Esophagus (tissue), 2 donors: ENCODE results near the gene ADAMTSL1. TPM values are rescaled to one million over a fixed set of nuclear protein-coding genes. Genes with fewer than 3 reads are reported as not detected.

ENCODE experiments used
- H3K27ac ChIP-seq, 2 donors: one replicate each; pipeline ENCODE4 v1.5.1; 2013; ENCODE audit warnings: low read depth in 2 of 2, mild to moderate bottlenecking in 2 of 2, inconsistent platforms in 1 of 2, low read length in 1 of 2, moderate library complexity in 1 of 2
- H3K27me3 ChIP-seq, 2 donors: one replicate each; pipeline ENCODE4 v1.6.1; 2013; ENCODE audit warnings: low read length in 2 of 2, control low read depth in 1 of 2, mild to moderate bottlenecking in 1 of 2; ENCODE audit not compliant: insufficient read depth in 2 of 2, control insufficient read depth in 1 of 2
- H3K36me3 ChIP-seq, 2 donors: one replicate each; pipeline ENCODE4 v1.6.1; 2013; ENCODE audit warnings: low read length in 1 of 2; ENCODE audit not compliant: control insufficient read depth in 2 of 2, insufficient read depth in 2 of 2
- H3K4me1 ChIP-seq, 2 donors: one replicate each; pipeline ENCODE4 v1.6.1; 2013; ENCODE audit warnings: low read length in 1 of 2; ENCODE audit not compliant: control insufficient read depth in 2 of 2, insufficient read depth in 2 of 2
- H3K4me3 ChIP-seq, 2 donors: one replicate each; pipeline ENCODE4 v1.5.1; 2013; ENCODE audit warnings: low read length in 2 of 2, mild to moderate bottlenecking in 2 of 2, low read depth in 1 of 2, moderate library complexity in 1 of 2
- H3K9me3 ChIP-seq, 2 donors: one replicate each; pipeline ENCODE4 v1.6.1; 2013; ENCODE audit warnings: mild to moderate bottlenecking in 2 of 2, low read depth in 1 of 2, low read length in 1 of 2, moderate library complexity in 1 of 2; ENCODE audit not compliant: control insufficient read depth in 2 of 2, insufficient read depth in 1 of 2
- WGBS, 2 donors: extraction: QIAGEN DNeasy Blood & Tissue Kit; methylation state at CpG; one replicate each; pipeline ENCODE4 v1.1.7; 2013; 5-methylcytosine and 5-hydroxymethylcytosine counted together
- polyA plus RNA-seq, 2 donors: library from polyadenylated mRNA; stranded (reverse); fragments of 200-250 nt; gene quantifications; one replicate each; pipeline ENCODE4 v1.2.3, GENCODE V29; 2013
- donor health status: healthy with polysubstance abuse.
- donor health status: Bipolar disorder and iron deficiency.

The ADAMTSL1 gene
- polyA plus RNA-seq, 2 donors: 1.2 to 1.8 TPM

GRCh38 chr9:18939943-18940342 lies 466.0 kb downstream of the ADAMTSL1 start:
- no peaks in the 10 kb centered on the region for H3K9me3 ChIP-seq
- no peak overlapping the region for H3K4me3 ChIP-seq
- H3K27ac ChIP-seq: no peak overlapping the region
- WGBS, 2 donors: 87 to 93% methylated on average over 5 of the region's 5 CpGs
- H3K27me3 ChIP-seq: no peaks in the 10 kb centered on the region
- no peaks in the 10 kb centered on the region for H3K36me3 ChIP-seq
- H3K4me1 ChIP-seq: peaks cover 0 to 2% of the 10 kb centered on the region in 2 donors

GRCh38 chr9:18941060-18941740 lies 467.2 kb downstream of the ADAMTSL1 start:
- no peak overlapping the region for H3K4me3 ChIP-seq

GRCh38 chr9:18942801-18943200 lies 468.8 kb downstream of the ADAMTSL1 start:
- WGBS, 2 donors: 70 to 73% methylated on average over 7 of the region's 7 CpGs

More at GRCh38 chr9:18941060-18941740, 467.2 kb downstream of the ADAMTSL1 start:
- Histone ChIP-seq H3K9me3 (no peaks in the 10 kb centered on the region), H3K36me3 (no peaks in the 10 kb centered on the region), H3K27ac (no peak overlapping the region), H3K27me3 (no peaks in the 10 kb centered on the region), H3K4me1 (peaks cover 0 to 2% of the 10 kb centered on the region in 2 donors)
- WGBS, 2 donors: 91 to 93% methylated on average over 8 of the region's 8 CpGs

GRCh38 chr9:18947892-18948339 lies 474.0 kb downstream of the ADAMTSL1 start:
- H3K36me3 ChIP-seq: no peaks in the 10 kb centered on the region
- WGBS, 2 donors: 58 to 71% methylated on average over 4 of the region's 4 CpGs

More at GRCh38 chr9:18942801-18943200, 468.8 kb downstream of the ADAMTSL1 start:
- Histone ChIP-seq H3K4me3 (no peak overlapping the region), H3K9me3 (no peaks in the 10 kb centered on the region), H3K27me3 (no peaks in the 10 kb centered on the region), H3K4me1 (peaks cover 0 to 2% of the 10 kb centered on the region in 2 donors), H3K27ac (no peak overlapping the region), H3K36me3 (no peaks in the 10 kb centered on the region)

GRCh38 chr9:18951936-18952335 lies 478.0 kb downstream of the ADAMTSL1 start:
- no peak overlapping the region for H3K27ac ChIP-seq
- no peaks in the 10 kb centered on the region for H3K36me3 ChIP-seq
- H3K9me3 ChIP-seq: no peaks in the 10 kb centered on the region
- 66 to 74% methylated on average over 1 of the region's 1 CpG for WGBS, 2 donors
- peaks cover 0 to 2% of the 10 kb centered on the region in 2 donors for H3K27me3 ChIP-seq
- no peaks in the 10 kb centered on the region for H3K4me1 ChIP-seq
- no peak overlapping the region for H3K4me3 ChIP-seq

More at GRCh38 chr9:18947892-18948339, 474.0 kb downstream of the ADAMTSL1 start:
- no peak overlapping the region for H3K4me3 ChIP-seq
- H3K27me3 ChIP-seq: peaks cover 0 to 2% of the 10 kb centered on the region in 2 donors
- H3K27ac ChIP-seq: no peak overlapping the region
- H3K4me1 ChIP-seq: no peaks in the 10 kb centered on the region
- no peaks in the 10 kb centered on the region for H3K9me3 ChIP-seq

GRCh38 chr9:18955626-18956025 lies 481.7 kb downstream of the ADAMTSL1 start:
- no peak overlapping the region for H3K4me3 ChIP-seq
- no peaks in the 10 kb centered on the region for H3K36me3 ChIP-seq
- peaks cover 0 to 2% of the 10 kb centered on the region in 2 donors for H3K27me3 ChIP-seq
- H3K4me1 ChIP-seq: peaks cover 0 to 2% of the 10 kb centered on the region in 2 donors
- no peak overlapping the region for H3K27ac ChIP-seq
- 69 to 77% methylated on average over 2 of the region's 2 CpGs for WGBS, 2 donors
- no peaks in the 10 kb centered on the region for H3K9me3 ChIP-seq
